HUDEP-2 (cell line): ENCODE data around the gene PAX9.

Source experiments
- DNase-seq, 76 experiments: peaks; one replicate each; lab custom pipeline; 2025; ENCODE audit not compliant: unreplicated experiment in 76 of 76; lab: John Stamatoyannopoulos, UW

PAX9 gene

DNA sequence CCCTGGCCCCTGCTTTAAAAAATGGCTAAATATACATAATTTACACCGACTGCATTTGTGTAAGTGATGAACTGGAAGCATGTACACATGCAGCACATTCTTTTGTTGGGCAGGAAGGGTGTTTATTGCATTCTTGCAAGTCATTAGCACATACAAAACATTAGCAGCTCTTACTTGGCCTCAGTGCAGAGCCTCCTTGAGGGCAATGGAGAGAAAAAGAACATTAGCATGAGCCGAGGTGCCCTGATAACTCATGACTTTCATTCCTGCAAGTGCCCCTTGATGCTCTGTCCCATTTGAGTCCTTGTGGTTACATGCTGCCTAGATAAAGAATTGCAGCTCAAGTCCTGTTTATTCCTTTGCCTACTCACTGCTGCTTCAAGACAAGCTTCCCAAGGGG lies 61.9 kb downstream of the PAX9 start:
- DNase-seq: no peak

DNA sequence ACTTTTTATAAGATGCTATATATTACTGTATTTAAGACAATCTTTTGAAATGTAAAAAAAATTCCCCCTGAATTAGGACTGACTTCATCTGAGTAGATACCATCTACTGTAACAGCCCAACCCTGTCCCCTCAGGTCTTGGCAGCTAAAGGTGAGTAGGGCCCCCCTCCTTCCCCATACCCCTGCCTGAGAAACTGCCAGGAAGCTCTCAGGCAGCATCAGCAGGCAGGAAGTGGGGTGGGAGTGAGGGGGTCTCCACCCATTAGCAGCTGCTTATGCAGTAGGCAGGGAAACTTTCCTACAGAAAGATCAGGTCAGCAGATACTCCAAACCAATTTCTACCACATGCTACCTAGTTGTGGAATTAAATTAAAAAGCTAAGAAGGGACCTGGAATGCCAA lies 62.5 kb downstream of the PAX9 start:
- DNase-seq: no peak

DNA sequence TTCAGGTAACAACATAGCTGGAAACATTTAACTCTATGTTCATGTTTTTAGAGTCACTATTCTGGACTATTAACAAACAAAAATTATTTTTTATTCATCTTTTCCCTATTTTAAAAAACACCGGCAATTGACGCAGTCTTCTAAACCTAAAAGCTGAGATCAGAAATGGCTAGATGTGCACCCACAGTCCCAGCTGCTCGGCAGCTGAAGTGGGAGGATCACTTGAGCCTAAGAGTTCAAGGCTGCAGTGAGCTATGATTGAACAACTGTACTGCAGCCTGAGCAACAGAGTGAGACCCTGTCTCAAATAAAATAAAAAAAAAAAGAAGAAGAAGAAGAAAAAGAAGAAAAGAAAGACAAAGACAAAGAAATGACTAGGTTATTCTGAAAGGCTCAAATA lies 64.5 kb downstream of the PAX9 start:
- no peak for DNase-seq
